Mesendoderm (in vitro differentiated cells): ENCODE data around the gene LCE1E. TPM values are rescaled to one million over a fixed set of nuclear protein-coding genes. Genes with fewer than 3 reads are reported as not detected.

ENCODE experiments used
- DNase-seq: peaks from one replicate; pipeline ENCODE4 v3.0.0; 2013
- H2AK5ac ChIP-seq: 2 replicates; pipeline ENCODE4 v1.6.1; 2013; ENCODE audit warnings: low read length, inconsistent platforms
- H2BK120ac ChIP-seq: 2 replicates; pipeline ENCODE4 v1.6.1; 2013; ENCODE audit warnings: low read depth, mild to moderate bottlenecking, low read length, moderate library complexity, mixed read lengths
- H2BK15ac ChIP-seq: replicated peaks from 2 replicates; pipeline ENCODE4 v1.6.1; 2013; ENCODE audit warnings: low read depth, mild to moderate bottlenecking, moderate library complexity
- H2BK5ac ChIP-seq: 2 replicates; pipeline ENCODE4 v1.6.1; 2013; ENCODE audit warnings: low read length, inconsistent platforms
- H3K18ac ChIP-seq: 2 replicates; pipeline ENCODE4 v1.6.1; 2013; ENCODE audit warnings: mild to moderate bottlenecking, low read length, mixed read lengths
- H3K23ac ChIP-seq: one replicate; pipeline ENCODE4 v1.6.1; 2013; ENCODE audit warnings: low read length
- H3K27ac ChIP-seq: 2 replicates; pipeline ENCODE4 v1.5.1; 2013; ENCODE audit warnings: low read depth, mild to moderate bottlenecking, inconsistent platforms, low read length, moderate library complexity
- H3K27me3 ChIP-seq: 2 replicates; pipeline ENCODE4 v1.6.1; 2013; ENCODE audit warnings: low read length, control low read depth, mild to moderate bottlenecking, inconsistent platforms; ENCODE audit not compliant: insufficient read depth, poor library complexity
- H3K36me3 ChIP-seq: 2 replicates; pipeline ENCODE4 v1.6.1; 2013; ENCODE audit warnings: low read length, inconsistent platforms; ENCODE audit not compliant: control insufficient read depth, insufficient read depth
- H3K4ac ChIP-seq: one replicate; pipeline ENCODE4 v1.6.1; 2013; ENCODE audit warnings: low read depth, mild to moderate bottlenecking, low read length, moderate library complexity
- H3K4me1 ChIP-seq: 2 replicates; pipeline ENCODE4 v1.6.1; 2013; ENCODE audit warnings: low read depth, low read length, inconsistent platforms; ENCODE audit not compliant: control insufficient read depth
- H3K4me2 ChIP-seq: 2 replicates; pipeline ENCODE4 v1.6.1; 2013; ENCODE audit warnings: low read length
- H3K4me3 ChIP-seq: 2 replicates; pipeline ENCODE4 v1.5.1; 2013; ENCODE audit warnings: mild to moderate bottlenecking, low read length
- H3K56ac ChIP-seq: one replicate; pipeline ENCODE4 v1.6.1; 2013; ENCODE audit warnings: low read length
- H3K79me1 ChIP-seq: 2 replicates; pipeline ENCODE4 v1.6.1; 2013; ENCODE audit warnings: low read length, inconsistent platforms
- H3K79me2 ChIP-seq: 2 replicates; pipeline ENCODE4 v1.6.1; 2013; ENCODE audit warnings: mild to moderate bottlenecking, low read length; ENCODE audit not compliant: control insufficient read depth, insufficient read depth
- H3K9ac ChIP-seq: 2 replicates; pipeline ENCODE4 v1.6.1; 2013; ENCODE audit warnings: low read length, inconsistent platforms
- H4K5ac ChIP-seq: one replicate; pipeline ENCODE4 v1.6.1; 2013; ENCODE audit warnings: low read length
- H4K8ac ChIP-seq: one replicate; pipeline ENCODE4 v1.6.1; 2013; ENCODE audit warnings: low read depth, mild to moderate bottlenecking, control low read depth, low read length, moderate library complexity
- WGBS: extraction: QIAGEN DNeasy Blood & Tissue Kit; methylation state at CpG from one replicate; pipeline ENCODE4 v1.1.7; 2013; ENCODE audit warnings: low lambda C conversion rate, missing lambda C conversion rate; ENCODE audit not compliant: insufficient coverage; ENCODE audit errors: extremely low coverage; 5-methylcytosine and 5-hydroxymethylcytosine counted together
- polyA plus RNA-seq, 2 experiments: library from polyadenylated mRNA; stranded (reverse); fragments of 200-250 nt; gene quantifications; one replicate each; pipeline ENCODE4 v1.2.3, GENCODE V29; 2013

The LCE1E gene
- polyA plus RNA-seq (2013, experiment 1 of 2) = not detected
- polyA plus RNA-seq (2013, experiment 2 of 2) = not detected

GRCh38 chr1:152786077-152786476, at the start of gene LCE1E:
Gene LCE1E, plus strand, starts transcription at chr1:152786257. Its CDS starts 1,043 bp downstream, at chr1:152787300.
- no peaks in the 10 kb centered on the region for H3K27me3 ChIP-seq
- H3K27ac ChIP-seq = no peak within 1 kb of the TSS
- no peak within 1 kb of the TSS for H4K5ac ChIP-seq
- no peak within 1 kb of the TSS for H3K4ac ChIP-seq
- no peaks in the 10 kb centered on the region for H3K4me1 ChIP-seq
- no peak within 1 kb of the TSS for H2BK120ac ChIP-seq
- no CpG with 5 or more reads among the region's 2 CpGs for whole genome bisulfite sequencing
- H3K79me1 ChIP-seq = no peaks in the 10 kb centered on the region
- H3K9ac ChIP-seq = no peak within 1 kb of the TSS
- H3K56ac ChIP-seq = no peak within 1 kb of the TSS
- no peaks in the 10 kb centered on the region for H3K36me3 ChIP-seq
- H3K79me2 ChIP-seq = no peaks in the 10 kb centered on the region
- H2BK15ac ChIP-seq = no peak within 1 kb of the TSS
- no peak within 1 kb of the TSS for H2BK5ac ChIP-seq
- H3K4me3 ChIP-seq = no peak within 1 kb of the TSS
- no peak within 1 kb of the TSS for H4K8ac ChIP-seq
- H3K18ac ChIP-seq = no peak within 1 kb of the TSS
- H3K23ac ChIP-seq = no peak within 1 kb of the TSS
- H3K4me2 ChIP-seq = no peak within 1 kb of the TSS
- no peak within 1 kb of the TSS for H2AK5ac ChIP-seq
- no peak for DNase-seq

- Histone ChIP-seq H2BK5ac (no peak overlapping the region), H2AK5ac (no peak overlapping the region), H3K27me3 (no peaks in the 10 kb centered on the region), H3K23ac (no peak overlapping the region), H3K79me2 (no peaks in the 10 kb centered on the region), H3K4me1 (no peaks in the 10 kb centered on the region), H3K4me3 (no peak overlapping the region), H3K56ac (no peak overlapping the region), H4K5ac (no peak overlapping the region), H3K36me3 (no peaks in the 10 kb centered on the region), H3K4ac (no peak overlapping the region), H3K18ac (no peak overlapping the region), H3K4me2 (no peak overlapping the region), H3K79me1 (no peaks in the 10 kb centered on the region), H4K8ac (no peak overlapping the region), H3K9ac (no peak overlapping the region), H2BK120ac (no peak overlapping the region), H3K27ac (no peak overlapping the region), H2BK15ac (no peak overlapping the region)
- no peak for DNase-seq
- WGBS = no CpG with 5 or more reads among the region's 5 CpGs
Measured at GRCh38 chr1:152737997-152738396, 48.1 kb upstream of the LCE1E start.

- Histone ChIP-seq H3K27me3 (no peaks in the 10 kb centered on the region), H3K18ac (no peak overlapping the region), H3K4me1 (no peaks in the 10 kb centered on the region), H3K9ac (no peak overlapping the region), H3K23ac (no peak overlapping the region), H3K4me3 (no peak overlapping the region), H3K4ac (no peak overlapping the region), H2BK120ac (no peak overlapping the region), H2BK5ac (no peak overlapping the region), H4K8ac (no peak overlapping the region), H4K5ac (no peak overlapping the region), H2BK15ac (no peak overlapping the region), H3K79me2 (no peaks in the 10 kb centered on the region), H3K27ac (no peak overlapping the region), H3K4me2 (no peak overlapping the region), H3K56ac (no peak overlapping the region), H3K36me3 (no peaks in the 10 kb centered on the region), H2AK5ac (no peak overlapping the region), H3K79me1 (no peaks in the 10 kb centered on the region)
- WGBS = no CpG with 5 or more reads among the region's 3 CpGs
- DNase-seq = no peak
Measured at GRCh38 chr1:152739841-152740240, 46.2 kb upstream of the LCE1E start.

GRCh38 chr1:152741656-152742055, 44.4 kb upstream of the LCE1E start:
- no peak overlapping the region for H4K5ac ChIP-seq
- no peak overlapping the region for H4K8ac ChIP-seq
- H3K27me3 ChIP-seq = no peaks in the 10 kb centered on the region
- H3K79me2 ChIP-seq = no peaks in the 10 kb centered on the region
- H3K27ac ChIP-seq = no peak overlapping the region
- H3K23ac ChIP-seq = no peak overlapping the region
- DNase-seq = no peak
- H3K79me1 ChIP-seq = no peaks in the 10 kb centered on the region
- no peak overlapping the region for H2AK5ac ChIP-seq
- no peak overlapping the region for H3K9ac ChIP-seq
- no peak overlapping the region for H2BK5ac ChIP-seq
- no peak overlapping the region for H3K4me2 ChIP-seq
- H3K4me1 ChIP-seq = no peaks in the 10 kb centered on the region
- H3K18ac ChIP-seq = no peak overlapping the region
- no peak overlapping the region for H3K56ac ChIP-seq
- H2BK120ac ChIP-seq = no peak overlapping the region
- H2BK15ac ChIP-seq = no peak overlapping the region
- H3K4me3 ChIP-seq = no peak overlapping the region
- H3K36me3 ChIP-seq = no peaks in the 10 kb centered on the region
- H3K4ac ChIP-seq = no peak overlapping the region

- Histone ChIP-seq H3K79me2 (no peaks in the 10 kb centered on the region), H3K27ac (no peak overlapping the region), H3K4me2 (no peak overlapping the region), H2BK15ac (no peak overlapping the region), H3K9ac (no peak overlapping the region), H4K5ac (no peak overlapping the region), H2BK120ac (no peak overlapping the region), H3K27me3 (no peaks in the 10 kb centered on the region), H3K56ac (no peak overlapping the region), H4K8ac (no peak overlapping the region), H3K4me1 (no peaks in the 10 kb centered on the region), H2BK5ac (no peak overlapping the region), H3K36me3 (no peaks in the 10 kb centered on the region), H3K18ac (no peak overlapping the region), H3K4me3 (no peak overlapping the region), H3K79me1 (no peaks in the 10 kb centered on the region), H3K23ac (no peak overlapping the region), H2AK5ac (no peak overlapping the region), H3K4ac (no peak overlapping the region)
- no CpG with 5 or more reads among the region's 2 CpGs for WGBS
- no peak for DNase-seq
Measured at GRCh38 chr1:152743371-152744145, 42.5 kb upstream of the LCE1E start.

GRCh38 chr1:152745289-152745704, 40.8 kb upstream of the LCE1E start:
- no CpG with 5 or more reads among the region's 4 CpGs for WGBS
- no peak overlapping the region for H3K23ac ChIP-seq
- no peak for DNase-seq

More at GRCh38 chr1:152745289-152745704, 40.8 kb upstream of the LCE1E start:
- Histone ChIP-seq H2BK120ac (no peak overlapping the region), H3K18ac (no peak overlapping the region), H4K8ac (no peak overlapping the region), H3K27me3 (no peaks in the 10 kb centered on the region), H2BK15ac (no peak overlapping the region), H3K9ac (no peak overlapping the region), H3K4me3 (no peak overlapping the region), H3K79me2 (no peaks in the 10 kb centered on the region), H3K79me1 (no peaks in the 10 kb centered on the region), H3K4me1 (no peaks in the 10 kb centered on the region), H3K56ac (no peak overlapping the region), H3K4ac (no peak overlapping the region), H3K27ac (no peak overlapping the region), H2BK5ac (no peak overlapping the region), H2AK5ac (no peak overlapping the region), H4K5ac (no peak overlapping the region), H3K36me3 (no peaks in the 10 kb centered on the region), H3K4me2 (no peak overlapping the region)
